Caco-2 (cell line): ENCODE measurements around the gene BLZF1. TPM values are rescaled to one million over a fixed set of nuclear protein-coding genes. Genes with fewer than 3 reads are reported as not detected.
A peak's percentile ranks its signal among the peaks of the same experiment; 100 is the strongest.

Experiments
- Bru-seq: library from RNA; stranded (reverse); fragments of 400-500 nt; gene quantifications from one replicate; lab custom pipeline; 2021; lab: Mats Ljungman, UMichigan
- BruChase-seq, 2 experiments: library from RNA; stranded (reverse); fragments of 400-500 nt; gene quantifications; one replicate each; lab custom pipeline; 2021; lab: Mats Ljungman, UMichigan
- BruUV-seq: library from RNA; stranded (reverse); fragments of 400-500 nt; replicated peaks from 2 replicates; lab custom pipeline; 2021; lab: Mats Ljungman, UMichigan
- CTCF ChIA-PET: fragments of 300-600 bp; sonication (Branson Sonifier 250); formaldehyde crosslinking; loops from one replicate; lab custom pipeline; 2022; ENCODE audit warnings: antibody characterized with exemption; lab: Charles Lee
- POLR2A ChIA-PET: fragments of 300-600 bp; sonication (Branson Sonifier 250); formaldehyde crosslinking; loops from one replicate; lab custom pipeline; 2022; ENCODE audit warnings: antibody characterized with exemption; lab: Charles Lee
- DNase-seq, 2 experiments: peaks; one replicate each; pipeline versions ENCODE4 v3.0.0 to v3.0.0-alpha.2; 2020 to 2022
- H3K27me3 ChIP-seq: replicated peaks from 2 replicates; pipeline ENCODE4 v1.6.0; 2011; ENCODE audit warnings: low read length; ENCODE audit not compliant: control insufficient read depth, insufficient read depth
- H3K36me3 ChIP-seq: 2 replicates; pipeline ENCODE4 v1.5.1; 2011; ENCODE audit warnings: low read length; ENCODE audit not compliant: control insufficient read depth, insufficient read depth
- H3K4me1 ChIP-seq: fragments of 250-450 bp; sonication (Bioruptor Pico); 2 replicates; pipeline ENCODE4 v1.5.1; 2020; ENCODE audit warnings: mild to moderate bottlenecking
- H3K4me3 ChIP-seq: 2 replicates; pipeline ENCODE4 v1.5.1; 2011; ENCODE audit warnings: low read depth, mild to moderate bottlenecking, control low read depth, low read length
- H3K9me3 ChIP-seq: fragments of 250-450 bp; sonication (Bioruptor Pico); 2 replicates; pipeline ENCODE4 v1.5.1; 2020; ENCODE audit warnings: mild to moderate bottlenecking, moderate library complexity
- H3K27ac Mint-ChIP-seq: one replicate; pipeline ENCODE4 v1.8.0; 2022; ENCODE audit warnings: mixed read lengths; ENCODE audit not compliant: unreplicated experiment
- H3K27me3 Mint-ChIP-seq: one replicate; pipeline ENCODE4 v1.8.0; 2022; ENCODE audit warnings: mixed read lengths; ENCODE audit not compliant: insufficient read depth, unreplicated experiment
- H3K36me3 Mint-ChIP-seq: one replicate; pipeline ENCODE4 v1.8.0; 2022; ENCODE audit warnings: mild to moderate bottlenecking, mixed read lengths; ENCODE audit not compliant: insufficient read depth, unreplicated experiment
- H3K4me1 Mint-ChIP-seq: one replicate; pipeline ENCODE4 v1.8.0; 2022; ENCODE audit warnings: low read depth, mixed read lengths; ENCODE audit not compliant: unreplicated experiment
- H3K4me3 Mint-ChIP-seq: one replicate; pipeline ENCODE4 v1.8.0; 2022; ENCODE audit warnings: mild to moderate bottlenecking, moderate library complexity, mixed read lengths; ENCODE audit not compliant: unreplicated experiment
- H3K9me3 Mint-ChIP-seq: one replicate; pipeline ENCODE4 v1.8.0; 2022; ENCODE audit warnings: mixed read lengths; ENCODE audit not compliant: unreplicated experiment
- intact Hi-C: fragments of 100-400 bp; cut with micrococcal nuclease; formaldehyde crosslinking; loops from one replicate; pipeline ENCODE4 v1.10.0; 2022; ENCODE audit not compliant: unreplicated experiment
- long read RNA-seq: library from polyadenylated mRNA; stranded (forward); transcript quantifications from one replicate; pipeline ENCODE4 v2.0.0, GENCODE V29; 2022
- total RNA-seq: library from RNA; stranded (reverse); gene quantifications from 2 replicates; pipeline ENCODE4 v1.2.3, GENCODE V29; 2022
- TF ChIP-seq, protein P1 (sequence below), 2 experiments: fragments of 200-600 bp in 1 of 2; IDR thresholded peaks; 1 replicate in 1 of 2; 2 replicates in 1 of 2; pipeline versions ENCODE4 v1.5.1 to v1.8.0; 2011 to 2022; ENCODE audit warnings: antibody characterized with exemption in 1 of 2, control low read depth in 1 of 2, inconsistent platforms in 1 of 2, low read depth in 1 of 2, low read length in 1 of 2, mild to moderate bottlenecking in 1 of 2, moderate library complexity in 1 of 2; ENCODE audit not compliant: insufficient read depth in 1 of 2, severe bottlenecking in 1 of 2, unreplicated experiment in 1 of 2

The BLZF1 gene
- 20.5 and 23.5 TPM in 2 replicates for total RNA-seq
- Bru-seq, nascent RNA = percentile 85 among the genes with signal in this experiment
- BruChase-seq, experiment 1, labeled RNA remaining after a 2-hour chase = percentile 83 among the genes with signal in this experiment
- percentile 72 among the genes with signal in this experiment for BruChase-seq, experiment 2, labeled RNA remaining after a 6-hour chase
- long read RNA-seq, transcript BLZF1-203 (7 exons, 2,749 nt) = major isoform, 27 of 36 reads
- long read RNA-seq, partial matches to known transcripts = 2 of 36 reads
- long read RNA-seq, other reads (novel, unspliced or antisense) = 7 of 36 reads

GRCh38 chr1:169367686-169368405 is at the start of gene BLZF1, which contains the start of gene NME7:
Gene BLZF1 (plus strand): TSS chr1:169368195. CDS start chr1:169369523, 1,328 bp downstream.
Gene NME7 (minus strand): TSS chr1:169367797. CDS start chr1:169367710, 87 bp downstream.
- POLR2A ChIA-PET = interaction anchor here (0.6 to 1.2 kb wide), 3 partner anchors 131 to 1223 kb away, joined by 3 to 4 read pairs (median 3); no protein-coding TSS in a partner anchor

GRCh38 chr1:169318536-169319244 is 49.3 kb upstream of the BLZF1 start:
- BruUV-seq = no TSS peak
- no peak overlapping the region for H3K27ac Mint-ChIP-seq

More at GRCh38 chr1:169367686-169368405, at the start of gene BLZF1, which contains the start of gene NME7:
- Histone ChIP-seq H3K4me1 (no peaks in the 10 kb centered on the region), H3K4me3 (peak within 1 kb of the TSS; percentile 72), H3K36me3 (no peaks in the 10 kb centered on the region), H3K9me3 (no peaks in the 10 kb centered on the region), H3K27me3 (no peaks in the 10 kb centered on the region)
- no TSS peak for BruUV-seq
- CTCF ChIA-PET = interaction anchor here (0.6 to 1.6 kb wide), 6 partner anchors 20 to 764 kb away, joined by 3 to 8 read pairs (median 3); no protein-coding TSS in a partner anchor
- no peaks in the 10 kb centered on the region for H3K4me1 Mint-ChIP-seq
- TF ChIP-seq, protein P1, sequence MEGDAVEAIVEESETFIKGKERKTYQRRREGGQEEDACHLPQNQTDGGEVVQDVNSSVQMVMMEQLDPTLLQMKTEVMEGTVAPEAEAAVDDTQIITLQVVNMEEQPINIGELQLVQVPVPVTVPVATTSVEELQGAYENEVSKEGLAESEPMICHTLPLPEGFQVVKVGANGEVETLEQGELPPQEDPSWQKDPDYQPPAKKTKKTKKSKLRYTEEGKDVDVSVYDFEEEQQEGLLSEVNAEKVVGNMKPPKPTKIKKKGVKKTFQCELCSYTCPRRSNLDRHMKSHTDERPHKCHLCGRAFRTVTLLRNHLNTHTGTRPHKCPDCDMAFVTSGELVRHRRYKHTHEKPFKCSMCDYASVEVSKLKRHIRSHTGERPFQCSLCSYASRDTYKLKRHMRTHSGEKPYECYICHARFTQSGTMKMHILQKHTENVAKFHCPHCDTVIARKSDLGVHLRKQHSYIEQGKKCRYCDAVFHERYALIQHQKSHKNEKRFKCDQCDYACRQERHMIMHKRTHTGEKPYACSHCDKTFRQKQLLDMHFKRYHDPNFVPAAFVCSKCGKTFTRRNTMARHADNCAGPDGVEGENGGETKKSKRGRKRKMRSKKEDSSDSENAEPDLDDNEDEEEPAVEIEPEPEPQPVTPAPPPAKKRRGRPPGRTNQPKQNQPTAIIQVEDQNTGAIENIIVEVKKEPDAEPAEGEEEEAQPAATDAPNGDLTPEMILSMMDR (IDR thresholded peaks at IDR 0.05; ENCODE audit: insufficient read depth in 1 of 2, low read depth in 1 of 2, low read length in 1 of 2, severe bottlenecking in 1 of 2, unreplicated experiment in 1 of 2) = no peak
- H3K4me3 Mint-ChIP-seq = no peak within 1 kb of the TSS
- peak; percentile 96 for DNase-seq
- no peaks in the 10 kb centered on the region for H3K9me3 Mint-ChIP-seq
- H3K36me3 Mint-ChIP-seq = peaks cover 6% of the 10 kb centered on the region
- no peak within 1 kb of the TSS for H3K27ac Mint-ChIP-seq
- H3K27me3 Mint-ChIP-seq = no peaks in the 10 kb centered on the region
- intact Hi-C loops = loop anchor here (5.0 kb wide), 1 partner anchor 179 kb away; no protein-coding TSS in a partner anchor

More at GRCh38 chr1:169318536-169319244, 49.3 kb upstream of the BLZF1 start:
- CTCF ChIA-PET = no interaction called here
- Mint-ChIP-seq H3K4me3 (no peak overlapping the region), H3K36me3 (no peaks in the 10 kb centered on the region), H3K4me1 (peaks cover 8% of the 10 kb centered on the region), H3K27me3 (no peaks in the 10 kb centered on the region), H3K9me3 (no peaks in the 10 kb centered on the region)
- Histone ChIP-seq H3K36me3 (no peaks in the 10 kb centered on the region), H3K27me3 (no peaks in the 10 kb centered on the region), H3K9me3 (no peaks in the 10 kb centered on the region), H3K4me3 (no peak overlapping the region), H3K4me1 (no peaks in the 10 kb centered on the region)
- no peak for DNase-seq
- POLR2A ChIA-PET = no interaction called here
- intact Hi-C loops = no loop called here
- TF ChIP-seq, protein P1 (IDR thresholded peaks at IDR 0.05; ENCODE audit: insufficient read depth in 1 of 2, low read depth in 1 of 2, low read length in 1 of 2, severe bottlenecking in 1 of 2, unreplicated experiment in 1 of 2) = no peak
